ENCODE measurements around the gene SGCD.

SGCD gene

GRCh38 chr5:156695774-156696173 lies 368.8 kb downstream of the SGCD start:
- no peak for DNase-seq (ENCODE audit: low spot score)

- DNase-seq (ENCODE audit: low spot score), result no peak
Observed at GRCh38 chr5:156698323-156698722, 371.4 kb downstream of the SGCD start.

- no peak for DNase-seq (ENCODE audit: low spot score)
Observed at GRCh38 chr5:156699147-156699546, 372.2 kb downstream of the SGCD start.

- no peak for DNase-seq (ENCODE audit: low spot score)
Observed at GRCh38 chr5:156704139-156704538, 377.2 kb downstream of the SGCD start.

- DNase-seq (ENCODE audit: low spot score), result no peak
Observed at GRCh38 chr5:156706631-156707030, 379.7 kb downstream of the SGCD start.

GRCh38 chr5:156707750-156708149 lies 380.8 kb downstream of the SGCD start:
- DNase-seq (ENCODE audit: low spot score), result no peak

- DNase-seq (ENCODE audit: low spot score), result no peak
Observed at GRCh38 chr5:156715287-156715686, 388.3 kb downstream of the SGCD start.

GRCh38 chr5:156716591-156717380 lies 389.8 kb downstream of the SGCD start:
- DNase-seq (ENCODE audit: low spot score), result no peak

GRCh38 chr5:156718985-156719384 lies 392.0 kb downstream of the SGCD start:
- no peak for DNase-seq (ENCODE audit: low spot score)

GRCh38 chr5:156722358-156722757 lies 395.4 kb downstream of the SGCD start:
- no peak for DNase-seq (ENCODE audit: low spot score)

- DNase-seq (ENCODE audit: low spot score), result no peak
Observed at GRCh38 chr5:156735477-156735876, 408.5 kb downstream of the SGCD start.

- DNase-seq (ENCODE audit: low spot score), result no peak
Observed at GRCh38 chr5:156741516-156741915, 414.6 kb downstream of the SGCD start.

- no peak for DNase-seq (ENCODE audit: low spot score)
Observed at GRCh38 chr5:156753846-156754245, 426.9 kb downstream of the SGCD start.

- no peak for DNase-seq (ENCODE audit: low spot score)
Observed at GRCh38 chr5:156755421-156756087, 428.6 kb downstream of the SGCD start.

- no peak for DNase-seq (ENCODE audit: low spot score)
Observed at GRCh38 chr5:156758011-156758791, 431.2 kb downstream of the SGCD start.

GRCh38 chr5:156759156-156759555 lies 432.2 kb downstream of the SGCD start:
- DNase-seq (ENCODE audit: low spot score), result no peak

- no peak for DNase-seq (ENCODE audit: low spot score)
Observed at GRCh38 chr5:156762771-156763170, 435.8 kb downstream of the SGCD start.

GRCh38 chr5:156764176-156764971 lies 437.4 kb downstream of the SGCD start:
- DNase-seq (ENCODE audit: low spot score), result no peak

- no peak for DNase-seq (ENCODE audit: low spot score)
Observed at GRCh38 chr5:156774273-156774672, 447.3 kb downstream of the SGCD start.

- DNase-seq (ENCODE audit: low spot score), result no peak
Observed at GRCh38 chr5:156778139-156778706, 451.3 kb downstream of the SGCD start.

GRCh38 chr5:156778752-156779151 lies 451.8 kb downstream of the SGCD start:
- DNase-seq (ENCODE audit: low spot score), result no peak

- no peak for DNase-seq (ENCODE audit: low spot score)
Observed at GRCh38 chr5:156779436-156779835, 452.5 kb downstream of the SGCD start.
